GM15510 (cell line): ENCODE measurements around the gene ANKRD40CL.

Experiments used
- POLR2A ChIP-seq: IDR thresholded peaks from 3 replicates; pipeline ENCODE4 v1.6.1; 2011; ENCODE audit warnings: borderline replicate concordance; ENCODE audit not compliant: insufficient read length; ENCODE audit errors: extremely low read depth

The ANKRD40CL gene

GRCh38 chr17:50749245-50749644, 18.1 kb downstream of the ANKRD40CL start:
- TF ChIP-seq POLR2A, result no peak

- no peak for TF ChIP-seq POLR2A
Observed at GRCh38 chr17:50745631-50746030, 21.7 kb downstream of the ANKRD40CL start.

GRCh38 chr17:50739098-50739497, 28.2 kb downstream of the ANKRD40CL start:
- TF ChIP-seq POLR2A, result no peak

GRCh38 chr17:50737118-50737698, 30.1 kb downstream of the ANKRD40CL start:
- TF ChIP-seq POLR2A, result no peak

GRCh38 chr17:50735287-50735686, 32.0 kb downstream of the ANKRD40CL start:
- TF ChIP-seq POLR2A, result no peak

GRCh38 chr17:50731575-50732460, 35.5 kb downstream of the ANKRD40CL start:
- TF ChIP-seq POLR2A, result no peak

GRCh38 chr17:50728881-50729765, 38.2 kb downstream of the ANKRD40CL start:
- TF ChIP-seq POLR2A, result no peak

- TF ChIP-seq POLR2A, result no peak
Observed at GRCh38 chr17:50728112-50728429, 39.2 kb downstream of the ANKRD40CL start.

GRCh38 chr17:50725769-50726655, 41.3 kb downstream of the ANKRD40CL start:
- TF ChIP-seq POLR2A, result no peak

GRCh38 chr17:50722746-50723145, 44.6 kb downstream of the ANKRD40CL start:
- no peak for TF ChIP-seq POLR2A

GRCh38 chr17:50721194-50722010, 45.9 kb downstream of the ANKRD40CL start:
- no peak for TF ChIP-seq POLR2A

- TF ChIP-seq POLR2A, result no peak
Observed at GRCh38 chr17:50719924-50720794, 47.2 kb downstream of the ANKRD40CL start.
